ENCODE measurements around the gene INPP1.
"Not testable (repeated sequence)": the region's sequence is repeated elsewhere in the genome, so short reads cannot be mapped to it uniquely, and the experiment has no call there.

INPP1 gene

DNA sequence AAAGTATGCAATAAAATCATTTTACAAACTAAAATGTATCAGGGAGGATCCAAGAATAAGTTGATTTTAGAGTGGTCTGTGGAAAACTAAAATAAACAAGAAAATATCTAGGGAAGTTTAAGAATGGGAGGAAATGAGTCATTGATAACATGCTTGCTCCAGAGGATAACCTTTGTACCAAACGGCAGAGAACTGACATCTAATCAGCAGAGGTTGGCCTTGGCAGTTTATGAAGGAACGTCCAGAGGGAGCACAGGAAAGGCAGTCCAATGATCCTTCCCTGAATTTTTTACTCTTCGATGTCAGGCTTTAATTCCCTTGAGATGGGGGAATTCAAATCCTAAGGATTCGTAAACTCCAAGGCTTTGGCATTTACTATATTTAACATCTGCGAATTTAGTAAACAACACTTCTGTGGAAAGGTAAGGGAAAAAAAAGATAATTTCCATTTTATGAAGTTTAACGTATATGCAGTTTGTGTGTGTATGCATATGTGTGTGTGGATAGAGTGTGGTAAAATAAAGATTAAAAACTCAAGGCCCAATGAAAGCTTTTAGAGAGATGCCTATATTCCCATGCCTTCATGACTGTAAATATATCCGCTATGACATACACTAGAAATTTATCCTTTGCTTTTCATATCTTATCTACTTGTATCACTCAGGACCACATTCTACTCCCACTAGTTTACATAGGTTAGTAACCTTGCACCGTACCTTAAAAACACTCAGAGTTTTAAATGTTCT lies 8.7 kb upstream of the INPP1 start:
- DNase-seq: no peak

DNA sequence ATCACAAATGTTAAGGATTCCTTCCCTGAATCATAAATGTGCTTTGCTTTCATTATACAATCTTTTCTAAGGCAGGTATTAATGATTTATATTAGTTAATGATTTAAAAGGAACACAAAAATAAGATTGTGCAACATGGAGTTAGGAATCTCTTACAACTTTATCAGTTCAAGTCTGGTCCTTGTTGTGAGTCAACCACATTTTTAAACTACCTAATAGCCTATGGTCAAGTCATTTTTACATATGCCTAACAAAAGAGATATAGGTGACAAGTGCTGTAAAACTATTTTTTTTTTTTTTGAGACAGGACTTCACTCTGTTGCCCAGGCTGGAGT lies 8.2 kb upstream of the INPP1 start:
- no peak for DNase-seq

GRCh38 chr2:190335584-190335983 lies 7.8 kb upstream of the INPP1 start:
- not testable (repeated sequence) for DNase-seq

GRCh38 chr2:190336420-190336819 lies 7.0 kb upstream of the INPP1 start:
- no peak for DNase-seq

GRCh38 chr2:190338453-190338852 lies 4.9 kb upstream of the INPP1 start:
- no peak for DNase-seq

DNA sequence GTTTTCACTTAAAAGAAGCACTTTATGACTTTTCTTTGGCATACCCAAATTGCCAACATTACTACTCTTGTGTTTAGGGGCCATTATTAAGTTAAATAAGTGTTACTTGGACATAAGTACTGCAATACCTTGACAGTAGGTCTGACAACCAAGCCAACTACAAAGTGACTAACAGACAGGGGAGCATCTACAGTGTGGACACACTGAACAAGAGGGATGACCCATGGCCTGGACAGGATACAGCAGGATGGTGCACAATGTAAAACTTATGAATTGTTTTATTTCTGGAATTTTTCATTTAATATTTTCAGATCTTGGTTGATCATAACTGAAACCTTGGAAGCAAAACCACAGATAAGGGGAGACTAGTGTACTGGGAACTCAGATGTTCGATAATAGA lies 4.0 kb upstream of the INPP1 start:
- DNase-seq: no peak

- DNase-seq: no peak
Observed at GRCh38 chr2:190340369-190340768, 3.0 kb upstream of the INPP1 start.

DNA sequence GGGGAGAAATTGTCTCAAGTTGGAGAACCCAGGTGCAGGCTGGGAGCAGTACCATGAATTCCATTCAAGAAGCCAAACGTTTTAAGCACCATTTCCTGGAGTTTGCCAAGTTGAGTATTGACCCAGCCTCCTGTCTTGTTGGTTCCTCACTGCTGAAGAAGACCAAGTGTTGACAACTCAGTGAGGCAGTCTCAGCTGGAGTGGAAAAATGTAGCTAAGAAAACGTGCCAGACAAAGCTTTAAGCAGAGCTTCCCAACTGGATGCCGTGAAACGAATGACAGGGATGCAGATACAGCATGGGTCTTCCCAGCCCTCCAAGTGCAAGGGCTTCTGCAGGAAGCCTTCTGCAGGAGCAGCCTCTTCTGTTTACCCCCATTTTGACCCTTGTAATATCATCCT lies 778 bp upstream of the INPP1 start:
- DNase-seq: no peak

DNA sequence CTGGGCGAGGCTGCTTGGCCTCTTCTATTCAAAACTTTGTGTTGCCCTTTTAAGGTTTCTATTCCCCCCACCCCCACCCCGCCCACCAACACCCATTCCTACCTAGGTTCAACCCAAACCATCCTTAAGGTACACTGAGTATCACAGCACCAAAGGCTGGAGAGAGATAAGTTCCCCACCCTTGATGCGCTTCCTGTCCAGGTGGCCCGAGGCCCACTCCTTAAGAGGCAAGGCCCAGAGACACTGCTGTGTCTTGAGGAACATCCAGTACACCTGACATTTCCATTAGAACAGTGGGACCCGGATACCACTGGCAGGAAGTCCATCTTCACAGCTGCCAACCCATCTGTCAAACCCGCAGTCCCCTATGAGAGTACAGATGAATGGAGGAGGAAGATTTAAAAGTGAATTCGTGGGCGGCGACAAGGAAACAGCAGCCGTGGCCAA lies 277 bp upstream of the INPP1 start:
- no peak for DNase-seq

DNA sequence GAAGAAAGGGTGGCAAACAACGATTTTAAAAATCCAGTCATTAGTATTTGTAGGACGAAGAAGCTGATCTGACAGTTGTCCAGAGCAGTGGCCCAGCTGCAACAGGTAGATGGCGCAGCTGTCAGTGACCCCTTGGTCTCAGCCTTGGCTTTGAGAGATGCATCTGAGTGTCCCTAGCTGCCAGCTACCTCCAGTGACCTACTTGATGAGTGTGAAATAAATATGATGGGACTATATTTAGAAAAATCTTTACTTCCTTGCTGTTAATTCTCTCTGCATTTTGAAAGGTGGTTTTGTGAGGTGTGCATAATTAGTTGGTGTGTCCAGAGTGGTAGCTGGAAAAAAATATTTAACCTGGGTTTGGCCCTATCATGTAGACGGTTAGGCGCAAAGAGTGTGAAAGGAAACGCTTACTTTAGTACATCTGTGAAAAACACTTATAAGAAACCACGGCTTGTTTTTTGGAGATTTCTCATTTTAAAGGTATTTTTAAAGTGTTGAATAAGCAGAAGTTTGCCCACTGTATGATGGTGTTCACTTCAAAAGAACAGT lies 963 bp downstream of the INPP1 start:
- no peak for DNase-seq

- no peak for DNase-seq
Observed at GRCh38 chr2:190350371-190350770, 7.0 kb downstream of the INPP1 start.

DNA sequence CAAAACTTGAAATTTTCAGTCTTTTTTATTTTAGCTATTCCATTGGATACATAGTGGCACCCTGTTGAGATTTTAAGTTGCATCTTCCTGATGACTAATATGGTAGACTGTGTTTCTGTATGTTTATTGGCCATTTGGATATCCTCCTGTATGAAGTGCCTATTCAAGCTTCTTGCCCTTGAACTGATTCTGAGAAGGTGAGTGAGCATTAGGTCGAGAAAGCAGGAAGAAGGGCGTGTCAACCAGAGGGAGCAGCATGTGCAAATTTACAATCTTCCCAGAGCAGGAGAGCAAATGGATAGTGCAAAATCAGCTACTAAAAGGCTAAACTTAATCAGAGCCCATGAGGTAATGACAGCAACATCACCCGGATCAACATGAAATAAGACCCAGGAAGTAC lies 8.6 kb downstream of the INPP1 start:
- no peak for DNase-seq

DNA sequence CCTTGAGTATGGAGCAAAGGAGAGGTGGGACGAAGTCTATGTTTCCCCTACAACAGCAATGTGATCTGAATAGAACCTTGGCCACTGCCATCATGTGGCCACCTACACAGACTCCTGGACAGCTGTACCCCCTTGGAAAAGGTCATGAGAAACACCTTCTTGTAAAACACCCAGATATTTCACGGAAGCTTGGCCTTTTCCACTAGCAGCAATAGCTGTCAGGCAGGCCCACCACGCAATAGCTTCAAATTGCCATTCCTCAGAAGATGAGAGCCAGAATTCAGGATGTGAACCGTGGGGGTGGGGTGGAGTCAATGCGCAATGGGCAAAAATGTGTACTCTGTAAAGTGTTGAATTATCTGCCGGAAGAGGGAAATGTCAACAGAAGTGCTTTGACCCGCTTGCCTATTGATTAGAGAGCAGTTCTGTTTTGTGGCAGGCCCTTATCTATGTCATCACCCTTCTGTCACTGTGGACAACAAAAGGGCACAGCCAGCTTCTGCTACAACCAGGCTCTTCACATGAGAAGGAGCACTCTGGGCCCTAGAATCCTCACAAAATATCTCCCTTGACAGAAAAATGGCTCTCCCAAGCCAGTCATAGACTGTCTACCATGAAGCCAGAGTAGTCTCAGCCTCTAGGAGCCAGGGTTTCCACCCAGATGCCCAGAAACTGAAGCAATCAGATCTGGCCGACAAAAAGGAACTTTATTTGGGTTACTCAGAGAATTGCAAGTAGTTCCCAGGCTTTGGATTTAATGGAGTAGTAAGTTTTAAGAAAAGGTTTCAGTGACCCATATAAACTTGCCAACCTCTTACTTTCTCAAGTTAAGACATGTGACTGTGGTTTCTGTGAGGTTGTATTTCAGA lies 9.5 kb downstream of the INPP1 start:
- no peak for DNase-seq

DNA sequence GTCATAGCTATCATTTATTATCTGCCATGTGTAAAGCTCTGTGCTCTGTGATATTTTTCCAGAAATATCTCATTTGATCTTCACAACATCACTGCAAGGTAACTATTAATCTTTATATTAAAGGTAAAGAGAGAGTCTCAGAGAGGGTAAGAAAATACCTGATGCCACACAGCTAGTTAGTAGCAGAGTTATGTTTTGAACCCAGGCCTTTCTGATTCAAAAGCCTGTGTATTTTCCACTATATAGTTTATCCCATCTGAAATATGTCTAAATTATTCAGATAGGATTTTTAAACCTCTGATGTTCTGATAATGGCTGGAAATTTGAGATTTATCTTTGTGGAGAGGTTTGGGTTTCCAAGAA lies 10.1 kb downstream of the INPP1 start:
- no peak for DNase-seq

DNA sequence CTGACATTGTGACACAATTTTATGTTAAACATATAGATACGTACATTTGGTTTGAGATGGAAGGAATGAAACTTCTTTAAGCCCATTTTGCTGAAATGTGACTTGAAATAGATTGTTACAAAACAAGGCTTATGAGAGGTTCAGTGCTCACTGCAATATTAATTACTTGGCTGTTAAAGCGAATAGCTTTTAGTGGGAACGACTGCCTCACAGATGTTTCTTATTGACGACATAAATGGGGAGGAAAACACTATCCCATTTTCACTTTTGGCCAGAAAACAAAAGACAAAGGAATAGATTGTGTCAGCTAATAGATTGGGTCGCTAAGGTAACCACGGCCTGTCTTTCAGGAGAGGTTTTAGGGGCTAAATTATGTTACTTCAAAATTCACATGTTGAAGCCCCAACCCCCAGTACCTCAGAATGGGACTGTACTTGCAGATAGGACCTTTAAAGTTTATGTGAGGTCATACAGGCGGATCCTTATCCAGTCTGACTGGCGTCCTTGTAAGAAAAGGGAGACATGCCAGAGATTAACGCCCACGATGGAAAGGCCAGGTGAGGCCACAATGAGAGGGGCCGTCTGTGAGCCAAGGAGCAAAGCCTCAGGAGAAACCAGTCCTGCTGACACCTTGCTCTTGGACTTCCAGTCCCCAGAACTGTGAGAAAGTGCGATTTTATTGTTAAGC lies 10.8 kb downstream of the INPP1 start:
- DNase-seq: no peak

DNA sequence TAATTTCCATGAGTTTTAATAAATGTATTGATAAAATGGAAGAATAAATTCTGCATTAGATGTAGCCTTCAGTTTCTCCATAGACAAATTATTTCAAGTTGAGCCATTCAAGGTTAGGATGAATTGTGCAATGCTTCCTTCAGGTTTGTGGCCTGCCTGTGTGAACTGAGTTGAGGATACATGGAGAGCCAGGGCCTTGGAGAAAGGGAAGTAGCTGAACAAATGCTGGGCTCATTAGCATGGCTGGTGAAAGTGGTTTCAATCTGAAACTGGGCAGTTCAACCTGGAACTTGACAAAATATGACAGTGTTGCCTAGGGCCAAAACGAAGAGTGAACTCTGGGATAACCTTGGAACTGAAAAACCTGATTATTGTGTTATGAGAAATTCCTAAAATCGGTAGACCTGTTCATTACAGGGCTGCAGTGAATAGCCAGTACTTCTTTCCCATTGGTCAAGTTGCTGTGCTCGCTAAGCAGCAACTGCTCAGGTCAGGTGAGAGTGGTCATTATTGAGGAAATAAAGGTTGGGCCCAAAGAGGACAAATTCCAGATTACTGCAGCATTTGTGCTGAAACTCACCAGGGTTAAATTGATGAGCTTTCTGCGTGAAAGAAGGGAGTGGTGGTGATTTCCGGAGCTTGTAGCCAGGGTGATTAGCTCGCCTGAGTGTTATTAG lies 12.7 kb downstream of the INPP1 start:
- DNase-seq: no peak

DNA sequence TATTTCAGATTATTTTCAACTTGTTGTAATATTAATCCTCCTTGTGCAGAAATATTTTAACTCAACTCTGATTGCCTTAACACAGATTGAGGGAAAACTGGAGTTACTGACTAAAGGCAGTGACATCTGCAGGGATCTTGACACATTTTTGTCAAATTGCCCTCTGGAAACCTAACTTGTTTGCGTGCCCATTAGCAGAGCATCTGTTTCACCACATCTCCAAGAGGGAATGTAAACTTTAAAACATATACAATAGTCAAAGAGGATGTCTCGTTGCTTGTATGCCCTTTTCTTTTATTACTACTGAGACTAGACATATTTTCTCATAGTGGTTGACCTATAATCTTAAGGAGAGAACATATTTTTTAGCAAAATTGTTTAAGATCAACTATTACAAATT lies 14.2 kb downstream of the INPP1 start:
- no peak for DNase-seq

DNA sequence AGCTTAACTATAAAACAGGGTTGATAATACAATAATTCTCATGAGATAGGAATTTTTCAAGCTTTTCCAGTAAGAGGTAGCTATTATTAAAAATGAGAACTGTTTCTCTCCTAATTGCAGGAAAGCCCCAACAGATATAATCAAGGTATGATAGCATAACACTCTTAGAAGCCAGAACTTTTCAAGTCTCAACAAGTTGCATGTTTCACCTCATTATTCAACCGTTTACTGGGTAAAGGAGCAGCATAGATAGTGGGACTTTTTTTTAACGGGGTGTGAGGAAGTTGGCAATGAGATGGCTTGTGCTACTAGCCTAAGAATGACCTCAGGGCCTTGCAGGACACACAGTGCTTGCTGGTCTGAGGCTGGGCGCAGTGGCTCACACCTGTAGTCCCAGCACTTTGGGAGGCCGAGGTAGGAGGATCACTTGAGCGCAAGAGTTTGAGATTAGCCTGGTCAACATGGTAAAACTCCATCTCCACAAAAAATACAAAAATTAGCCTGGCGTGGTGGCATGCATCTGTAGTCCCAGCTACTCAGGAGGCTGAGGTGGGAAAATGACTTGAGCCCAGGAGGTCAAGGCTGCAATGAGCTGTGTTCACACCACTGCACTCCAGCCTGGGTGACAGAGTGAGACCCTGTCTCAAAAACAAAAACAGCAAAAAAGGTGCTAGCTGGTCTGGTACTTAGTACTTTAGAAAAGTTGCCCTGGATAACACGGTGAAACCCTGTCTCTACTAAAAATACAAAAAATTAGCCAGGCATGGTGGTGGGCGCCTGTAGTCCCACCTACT lies 15.5 kb downstream of the INPP1 start:
- not testable (repeated sequence) for DNase-seq

DNA sequence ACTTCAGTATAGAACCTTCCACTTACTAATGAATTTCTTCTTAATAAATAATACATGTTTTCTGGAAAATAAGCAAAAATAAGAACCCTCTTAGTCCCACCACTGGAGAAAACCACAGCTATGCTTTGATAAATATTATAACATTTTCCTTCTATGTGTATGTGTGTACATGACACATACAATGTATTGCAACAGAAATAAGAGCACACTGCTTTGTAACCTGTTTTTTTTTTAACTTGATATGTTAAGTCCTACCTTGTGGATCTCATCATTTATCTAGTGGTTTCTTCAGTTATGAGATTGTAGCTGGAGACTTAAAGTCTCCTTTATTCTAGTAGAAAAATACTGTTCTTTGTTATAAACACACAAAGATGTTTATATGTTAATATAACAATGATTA lies 17.2 kb downstream of the INPP1 start:
- no peak for DNase-seq

DNA sequence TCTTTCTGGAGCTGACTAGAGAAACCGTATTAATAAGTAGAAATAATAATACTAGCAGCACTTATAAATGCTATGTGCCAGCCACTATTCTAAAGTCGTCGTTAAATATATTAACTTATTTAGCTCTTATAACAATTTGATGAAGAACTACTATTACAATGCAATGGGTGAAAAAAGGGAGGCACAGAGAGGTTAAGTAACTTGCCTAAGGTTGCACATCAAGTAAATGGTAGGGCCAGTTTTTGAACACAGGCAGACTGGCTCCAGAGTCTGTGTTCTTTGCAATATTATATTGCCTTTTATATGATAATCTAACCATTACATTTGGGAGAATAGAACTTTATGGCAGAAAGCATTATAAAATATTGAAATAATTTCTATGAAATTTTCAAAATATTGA lies 17.6 kb downstream of the INPP1 start:
- DNase-seq: no peak

DNA sequence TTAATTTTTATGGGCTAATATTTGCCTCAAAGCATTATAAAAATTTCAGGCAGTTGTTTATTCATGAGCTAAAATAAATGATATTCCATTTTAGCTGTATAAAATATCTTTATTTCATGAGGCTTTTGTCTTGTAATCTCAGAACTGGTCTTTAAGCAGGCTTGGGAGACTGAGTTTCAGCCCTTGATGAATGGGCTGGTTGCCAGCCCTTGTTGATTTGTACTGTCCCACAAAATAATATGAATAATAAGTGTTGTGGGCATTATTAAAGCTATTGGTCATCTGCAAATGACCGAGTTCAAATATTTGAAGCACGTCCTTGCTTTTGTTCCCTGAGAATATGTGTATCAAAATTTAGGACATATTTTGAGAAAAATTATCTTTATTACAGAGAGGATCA lies 18.2 kb downstream of the INPP1 start:
- DNase-seq: no peak

DNA sequence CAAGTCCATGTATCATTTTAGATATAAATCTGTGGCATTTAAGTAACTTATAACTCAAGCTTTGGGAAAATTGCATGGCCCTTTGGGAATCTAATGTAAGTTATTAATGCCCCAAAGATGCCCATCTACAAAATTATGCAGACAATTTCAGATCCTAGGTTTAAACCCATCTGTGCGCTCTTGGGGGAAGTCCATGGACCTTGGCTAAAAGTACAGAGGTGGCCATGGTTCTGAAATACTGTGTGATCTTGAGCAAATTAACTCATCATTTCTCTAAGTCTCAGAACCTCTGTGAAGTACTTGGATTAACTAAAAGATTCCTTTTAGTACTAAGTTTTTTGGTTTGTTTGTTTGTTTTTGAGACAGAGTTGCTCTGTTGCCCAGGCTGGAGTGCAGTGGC lies 19.5 kb downstream of the INPP1 start:
- DNase-seq: no peak
